SK-N-SH treated with all-trans-retinoic acid at 6 μM for 48 hours (cell line): ENCODE results near the gene OR2T35.

Experiments used
- ATAC-seq: fragments of 200-7000 bp; cut with Tn5 transposase; 3 replicates; pipeline ENCODE4 v1.9.1; 2020; ENCODE audit warnings: mild to moderate bottlenecking, moderate library complexity
- ARNTL ChIP-seq: fragments of 450-650 bp; formaldehyde crosslinking; IDR thresholded peaks from 2 replicates; pipeline ENCODE4 v1.5.0; 2020; ENCODE audit warnings: low read depth, mild to moderate bottlenecking, moderate library complexity, borderline replicate concordance
- BACH2 ChIP-seq: fragments of 250-450 bp; sonication (Bioruptor Pico); IDR thresholded peaks from 2 replicates; pipeline ENCODE4 v1.9.0; 2021; ENCODE audit warnings: mild to moderate bottlenecking, borderline replicate concordance
- CREB5 ChIP-seq: fragments of 250-450 bp; sonication (Bioruptor Pico); IDR thresholded peaks from 2 replicates; pipeline ENCODE4 v1.5.1; 2020; ENCODE audit warnings: low read depth, mild to moderate bottlenecking, moderate library complexity
- ISL1 ChIP-seq: fragments of 250-450 bp; sonication (Bioruptor Pico); IDR thresholded peaks from 2 replicates; pipeline ENCODE4 v2.1.2; 2022; ENCODE audit warnings: mild to moderate bottlenecking, moderate library complexity
- PATZ1 ChIP-seq: fragments of 250-450 bp; sonication (Bioruptor Pico); IDR thresholded peaks from 2 replicates; pipeline ENCODE4 v1.8.0; 2020; ENCODE audit warnings: mild to moderate bottlenecking, moderate library complexity, borderline replicate concordance
- SNAI2 ChIP-seq: fragments of 250-450 bp; sonication (Bioruptor Pico); IDR thresholded peaks from 2 replicates; pipeline ENCODE4 v1.5.0; 2020; ENCODE audit warnings: mild to moderate bottlenecking, moderate library complexity
- ZC3H10 ChIP-seq: fragments of 250-450 bp; sonication (Bioruptor Pico); IDR thresholded peaks from 2 replicates; pipeline ENCODE4 v1.5.1; 2021; ENCODE audit warnings: mild to moderate bottlenecking, moderate library complexity
- ZFP30 ChIP-seq: fragments of 450-650 bp; formaldehyde crosslinking; IDR thresholded peaks from 2 replicates; pipeline ENCODE4 v1.5.0; 2022; ENCODE audit warnings: mild to moderate bottlenecking, moderate library complexity
- ZNF70 ChIP-seq: fragments of 450-650 bp; formaldehyde crosslinking; IDR thresholded peaks from 2 replicates; pipeline ENCODE4 v1.5.0; 2020; ENCODE audit warnings: mild to moderate bottlenecking, moderate library complexity
- ZNF8 ChIP-seq: fragments of 450-650 bp; formaldehyde crosslinking; IDR thresholded peaks from 2 replicates; pipeline ENCODE4 v1.5.0; 2020; ENCODE audit warnings: mild to moderate bottlenecking, moderate library complexity
- TF ChIP-seq, protein P1 (sequence below): fragments of 250-450 bp; sonication (Bioruptor Pico); IDR thresholded peaks from 2 replicates; pipeline ENCODE4 v1.5.0; 2020; ENCODE audit warnings: mild to moderate bottlenecking, moderate library complexity

Gene OR2T35

DNA sequence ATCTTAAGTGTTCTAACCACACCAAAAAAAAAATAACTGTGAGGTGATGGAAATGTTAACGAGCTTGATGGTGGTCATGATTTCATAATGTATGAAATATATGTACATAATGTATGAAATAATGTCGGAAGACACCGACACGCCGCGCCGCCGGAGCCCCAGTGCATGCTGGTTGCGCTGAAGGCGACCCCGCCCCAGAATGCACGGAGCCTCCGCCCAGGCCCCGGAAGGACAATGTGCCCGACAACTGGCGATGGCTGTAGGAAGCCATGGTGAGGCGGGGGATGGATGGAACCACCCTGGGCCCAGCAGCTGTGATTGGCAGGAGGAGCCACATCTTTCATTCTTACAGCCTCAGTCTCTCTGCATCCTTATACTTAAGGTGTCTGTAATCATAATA is 55.0 kb downstream of the OR2T35 start:
- no peak for ATAC-seq
- no peak for TF ChIP-seq ARNTL
- TF ChIP-seq ISL1, result no peak
- TF ChIP-seq PATZ1 (CRISPR knock-in tag), result no peak
- TF ChIP-seq ZC3H10 (CRISPR knock-in tag), result no peak
- no peak for TF ChIP-seq ZFP30 (CRISPR knock-in tag)
- no peak for TF ChIP-seq CREB5 (CRISPR knock-in tag)
- no peak for TF ChIP-seq ZNF70 (CRISPR knock-in tag)
- TF ChIP-seq, protein P1, sequence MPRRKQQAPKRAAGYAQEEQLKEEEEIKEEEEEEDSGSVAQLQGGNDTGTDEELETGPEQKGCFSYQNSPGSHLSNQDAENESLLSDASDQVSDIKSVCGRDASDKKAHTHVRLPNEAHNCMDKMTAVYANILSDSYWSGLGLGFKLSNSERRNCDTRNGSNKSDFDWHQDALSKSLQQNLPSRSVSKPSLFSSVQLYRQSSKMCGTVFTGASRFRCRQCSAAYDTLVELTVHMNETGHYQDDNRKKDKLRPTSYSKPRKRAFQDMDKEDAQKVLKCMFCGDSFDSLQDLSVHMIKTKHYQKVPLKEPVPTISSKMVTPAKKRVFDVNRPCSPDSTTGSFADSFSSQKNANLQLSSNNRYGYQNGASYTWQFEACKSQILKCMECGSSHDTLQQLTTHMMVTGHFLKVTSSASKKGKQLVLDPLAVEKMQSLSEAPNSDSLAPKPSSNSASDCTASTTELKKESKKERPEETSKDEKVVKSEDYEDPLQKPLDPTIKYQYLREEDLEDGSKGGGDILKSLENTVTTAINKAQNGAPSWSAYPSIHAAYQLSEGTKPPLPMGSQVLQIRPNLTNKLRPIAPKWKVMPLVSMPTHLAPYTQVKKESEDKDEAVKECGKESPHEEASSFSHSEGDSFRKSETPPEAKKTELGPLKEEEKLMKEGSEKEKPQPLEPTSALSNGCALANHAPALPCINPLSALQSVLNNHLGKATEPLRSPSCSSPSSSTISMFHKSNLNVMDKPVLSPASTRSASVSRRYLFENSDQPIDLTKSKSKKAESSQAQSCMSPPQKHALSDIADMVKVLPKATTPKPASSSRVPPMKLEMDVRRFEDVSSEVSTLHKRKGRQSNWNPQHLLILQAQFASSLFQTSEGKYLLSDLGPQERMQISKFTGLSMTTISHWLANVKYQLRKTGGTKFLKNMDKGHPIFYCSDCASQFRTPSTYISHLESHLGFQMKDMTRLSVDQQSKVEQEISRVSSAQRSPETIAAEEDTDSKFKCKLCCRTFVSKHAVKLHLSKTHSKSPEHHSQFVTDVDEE, result no peak
- TF ChIP-seq SNAI2 (CRISPR knock-in tag), result no peak
- no peak for TF ChIP-seq ZNF8 (CRISPR knock-in tag)

DNA sequence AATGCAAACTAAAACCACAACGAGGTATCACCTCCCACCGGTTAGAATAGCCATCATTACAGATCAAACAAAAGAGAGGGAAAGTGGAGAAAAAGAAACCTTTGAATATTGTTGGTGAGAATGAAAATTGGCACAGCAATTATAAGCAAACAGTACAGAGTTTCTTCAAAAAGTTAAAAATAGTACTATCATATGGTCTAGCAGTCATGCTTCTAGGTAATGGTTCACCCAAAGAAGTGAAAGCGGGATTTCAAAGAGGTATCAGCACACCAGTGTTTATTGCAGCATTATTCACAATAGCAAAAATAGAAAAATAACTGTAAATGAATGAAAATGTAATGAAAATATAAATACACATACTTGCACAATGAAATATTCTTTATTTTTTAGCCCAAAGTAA is 55.7 kb downstream of the OR2T35 start:
- no peak for ATAC-seq

More for the DNA sequence above, 55.7 kb downstream of the OR2T35 start:
- no peak for TF ChIP-seq BACH2 (CRISPR knock-in tag)
